ENCODE data around the gene PALLD.
"Not testable (repeated sequence)": the region's sequence is repeated elsewhere in the genome, so short reads cannot be mapped to it uniquely, and the experiment has no call there.

PALLD gene

DNA sequence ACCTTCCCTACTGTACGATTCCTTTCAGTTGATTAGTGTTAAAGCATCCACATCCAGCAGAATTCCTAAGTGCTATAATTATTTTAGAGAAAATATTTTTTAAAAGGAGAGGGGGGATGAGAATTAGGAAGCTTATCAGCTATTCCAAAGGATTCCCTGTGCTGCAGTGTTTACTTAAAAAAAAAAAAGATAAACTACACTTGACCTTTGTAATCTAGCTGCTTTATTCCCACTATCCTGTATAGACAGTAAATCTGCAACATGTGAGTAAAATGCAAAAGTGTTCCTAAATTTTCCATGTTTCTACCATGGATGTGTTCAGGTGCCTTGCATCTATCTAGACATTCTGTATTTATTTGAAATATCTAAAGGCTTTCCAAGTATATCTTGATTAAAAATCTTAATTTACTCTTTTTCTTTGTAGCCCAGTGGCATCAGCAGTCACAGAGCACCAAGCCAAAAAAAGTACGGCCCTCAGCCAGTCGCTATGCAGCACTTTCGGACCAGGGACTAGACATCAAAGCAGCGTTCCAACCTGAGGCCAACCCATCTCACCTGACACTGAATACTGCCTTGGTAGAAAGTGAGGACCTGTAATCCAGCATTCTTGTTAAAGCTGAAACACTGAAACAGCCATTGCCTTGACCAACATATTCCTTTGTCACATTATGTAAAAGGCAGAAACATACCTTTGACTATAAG lies 429.1 kb downstream of the PALLD start:
- no peak for DNase-seq

DNA sequence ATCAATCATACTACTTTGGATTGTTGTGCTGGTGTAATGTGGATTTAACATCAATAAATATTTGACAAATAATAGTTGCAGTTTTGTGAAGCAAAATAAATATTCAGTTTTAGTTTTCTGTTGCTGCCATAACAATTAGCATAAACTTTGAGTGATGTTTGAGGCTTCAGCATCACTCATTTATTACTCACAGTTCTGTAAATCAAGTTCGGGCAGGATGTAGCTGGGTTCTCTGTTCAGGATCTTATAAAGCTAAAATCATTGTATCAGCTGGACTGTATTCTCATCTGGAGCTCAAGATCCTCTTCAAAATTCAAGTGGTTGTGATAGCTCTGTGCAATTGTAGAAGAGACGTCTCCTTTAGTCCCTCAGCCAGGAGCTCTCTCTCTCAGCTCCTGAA lies 431.5 kb downstream of the PALLD start:
- no peak for DNase-seq

DNA sequence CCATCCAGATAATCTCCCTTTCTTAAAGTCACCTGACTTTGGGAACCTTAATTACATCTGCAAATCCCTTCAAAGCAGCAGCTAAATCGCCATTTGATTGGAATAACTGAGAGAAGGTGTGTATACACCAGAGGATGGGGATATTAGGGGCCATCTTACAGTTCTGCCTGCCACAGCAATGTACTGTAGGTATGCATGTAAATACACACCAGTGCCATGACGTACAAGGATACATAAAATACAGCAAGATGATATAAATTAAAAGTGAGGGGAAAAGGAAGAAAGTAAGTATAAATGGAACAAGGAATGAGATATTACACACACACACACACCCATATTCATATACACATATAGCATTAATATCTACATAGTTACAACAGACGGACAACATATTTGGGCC lies 432.0 kb downstream of the PALLD start:
- no peak for DNase-seq

DNA sequence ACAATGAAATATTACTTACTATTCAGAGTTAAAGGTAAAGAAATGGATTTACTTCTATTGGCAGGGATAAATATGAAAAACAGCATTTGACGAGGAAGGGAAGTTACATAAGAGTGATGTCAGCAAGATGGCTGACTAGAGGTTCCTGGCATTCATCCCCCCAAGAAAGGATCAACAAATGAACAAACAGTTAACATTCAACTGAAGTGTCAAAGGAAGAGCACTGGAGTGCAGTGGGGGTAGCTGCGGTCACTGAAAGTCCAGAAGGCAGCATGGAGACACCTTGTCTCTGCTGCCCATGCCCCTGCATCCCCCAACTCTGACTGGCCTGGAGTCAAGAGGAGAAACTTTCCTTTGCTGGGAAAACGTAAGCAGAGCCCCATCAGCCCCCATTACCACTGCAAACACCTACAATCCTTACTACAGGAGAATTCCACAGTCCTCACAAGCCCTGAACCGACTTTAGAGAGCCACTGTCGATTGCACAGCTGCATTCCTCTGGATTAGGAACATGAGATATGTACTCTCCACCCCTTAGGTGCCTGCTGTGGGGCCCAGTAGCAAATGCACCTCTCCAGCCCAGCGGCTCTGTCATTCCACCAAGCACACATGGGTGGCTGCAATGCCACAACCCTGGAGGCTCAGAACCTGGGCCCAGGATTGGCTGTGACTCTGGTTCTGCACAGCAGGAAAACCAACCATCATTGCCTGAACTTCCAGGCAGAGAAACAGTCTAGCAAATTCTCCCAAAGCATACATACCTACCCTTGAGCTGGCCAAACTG lies 433.8 kb downstream of the PALLD start:
- DNase-seq = no peak

DNA sequence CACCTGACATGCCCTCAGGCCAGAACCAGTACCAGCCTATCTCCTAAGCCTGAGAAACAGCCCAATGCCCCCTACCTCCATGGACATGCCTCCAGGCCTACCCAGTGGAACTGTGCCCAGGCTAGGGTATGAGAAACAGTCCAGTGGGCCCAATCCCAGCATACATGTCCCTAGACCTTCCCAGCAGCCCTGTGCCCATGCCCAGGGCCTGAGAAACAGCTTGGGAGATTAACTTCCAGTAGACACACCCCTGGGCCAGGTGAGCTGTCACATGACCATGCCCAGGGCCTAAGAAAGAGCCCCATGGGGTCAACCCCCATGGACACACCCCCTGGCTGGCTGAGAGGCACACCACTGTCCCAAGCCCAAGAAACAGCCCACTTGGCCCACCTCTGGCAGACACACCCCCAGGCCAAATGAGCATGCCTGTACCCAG lies 434.4 kb downstream of the PALLD start:
- no peak for DNase-seq

DNA sequence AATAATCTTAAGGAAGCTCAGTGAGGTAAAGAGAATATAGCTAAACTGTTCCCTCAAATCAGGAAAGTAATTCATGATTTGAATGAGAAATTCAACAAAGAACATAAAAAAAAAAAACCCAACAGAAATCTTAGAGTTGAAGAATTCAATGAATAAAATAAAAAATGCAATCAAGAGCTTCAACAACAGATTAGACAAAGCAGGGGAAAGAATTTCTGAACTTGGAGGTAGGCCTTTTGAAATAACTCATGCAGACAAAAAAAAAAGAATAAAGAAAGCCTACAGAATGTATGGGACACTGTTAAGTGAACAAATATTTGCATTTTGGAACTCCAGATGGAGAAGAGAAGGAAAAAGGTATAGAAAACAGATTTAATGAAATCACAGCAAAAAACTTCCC lies 435.3 kb downstream of the PALLD start:
- DNase-seq = no peak

DNA sequence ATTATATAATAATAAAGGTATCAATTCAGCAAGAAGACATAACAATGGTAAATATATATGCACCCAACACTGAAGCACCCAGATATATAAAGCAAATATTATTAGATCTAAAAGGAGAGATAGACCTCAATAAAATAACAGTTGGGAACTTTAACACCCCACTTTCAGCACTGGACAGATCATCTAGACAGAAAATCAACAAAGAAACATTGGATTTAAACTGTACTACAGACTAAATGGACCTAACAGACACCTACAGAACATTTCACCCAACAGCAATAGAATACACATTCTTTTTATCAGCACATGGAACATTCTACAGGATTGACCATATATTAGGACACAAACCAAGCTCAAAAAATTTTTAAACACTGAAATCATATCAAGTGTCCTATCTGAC lies 436.6 kb downstream of the PALLD start:
- no peak for DNase-seq

DNA sequence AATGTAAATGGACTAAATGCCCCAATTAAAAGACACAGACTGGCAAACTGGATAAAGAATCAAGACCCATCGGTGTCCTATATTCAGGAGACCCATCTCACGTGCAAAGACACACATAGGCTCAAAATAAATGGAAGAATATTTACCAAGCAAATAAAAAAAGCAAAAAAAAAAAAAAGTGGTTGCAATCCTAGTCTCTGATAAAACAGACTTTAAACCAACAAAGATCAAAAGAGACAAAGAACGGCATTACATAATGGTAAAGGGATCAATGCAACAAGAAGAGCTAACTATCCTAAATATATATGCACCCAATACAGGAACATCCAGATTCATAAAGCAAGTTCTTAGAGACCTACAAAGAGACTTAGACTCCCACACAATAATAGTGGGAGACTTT lies 440.6 kb downstream of the PALLD start:
- not testable (repeated sequence) for DNase-seq

DNA sequence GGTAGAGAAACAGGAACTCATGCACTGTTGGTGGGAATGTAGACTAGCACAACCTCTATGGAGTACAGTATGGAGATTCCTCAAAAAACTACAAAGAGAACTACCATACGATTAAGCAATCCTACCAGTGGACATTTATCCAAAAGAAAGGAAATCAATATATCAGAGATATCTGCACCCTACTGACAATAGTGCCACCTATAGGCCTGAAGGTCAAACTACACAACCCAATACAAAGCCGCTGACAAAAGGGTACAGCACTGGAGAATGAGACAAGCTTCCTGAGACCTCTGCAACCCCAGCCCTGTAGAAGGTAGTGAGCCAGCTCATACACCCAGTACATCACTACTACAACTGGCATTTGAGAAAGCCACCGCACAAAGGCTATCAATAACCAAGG lies 446.1 kb downstream of the PALLD start:
- DNase-seq = no peak

DNA sequence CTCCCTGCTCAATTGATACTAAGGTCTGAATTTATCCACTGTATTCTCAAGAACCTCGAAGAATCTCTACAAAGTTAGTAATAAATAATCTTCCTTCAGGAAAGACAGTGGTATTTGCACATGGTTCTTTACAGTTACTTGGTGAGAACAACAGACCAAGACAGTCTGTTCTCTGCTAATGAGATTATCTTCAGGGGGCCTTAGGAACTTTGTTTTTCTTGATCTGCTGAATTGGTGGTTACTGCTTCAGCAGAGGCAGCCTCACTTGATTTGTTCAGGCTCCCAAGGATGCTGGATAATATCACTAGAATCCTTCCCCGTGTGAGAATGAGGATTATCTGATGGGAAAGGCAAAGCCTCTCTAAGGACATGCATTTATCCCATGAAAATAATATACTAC lies 448.4 kb downstream of the PALLD start:
- DNase-seq = no peak

DNA sequence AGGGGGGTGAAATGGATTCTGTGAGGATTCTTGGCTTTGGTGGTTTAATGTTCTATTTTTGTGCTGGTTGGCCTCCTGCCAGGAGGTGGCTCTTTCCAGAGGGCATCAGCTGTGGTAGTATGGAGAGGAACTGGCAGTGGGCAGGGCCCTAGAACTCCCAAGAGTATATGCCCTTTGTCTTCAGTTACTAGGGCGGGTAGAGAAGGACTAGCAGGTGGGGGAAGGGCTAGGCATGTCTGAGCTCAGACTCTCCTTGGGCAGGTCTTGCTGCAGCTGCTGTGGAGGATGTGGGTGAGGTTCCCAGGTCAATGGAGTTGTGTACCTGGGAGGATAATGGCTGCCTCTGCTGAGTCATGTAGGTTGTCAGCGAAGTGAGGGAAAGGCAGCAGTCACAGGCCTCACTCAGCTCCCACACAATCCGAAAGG lies 456.0 kb downstream of the PALLD start:
- DNase-seq = not testable (repeated sequence)

DNA sequence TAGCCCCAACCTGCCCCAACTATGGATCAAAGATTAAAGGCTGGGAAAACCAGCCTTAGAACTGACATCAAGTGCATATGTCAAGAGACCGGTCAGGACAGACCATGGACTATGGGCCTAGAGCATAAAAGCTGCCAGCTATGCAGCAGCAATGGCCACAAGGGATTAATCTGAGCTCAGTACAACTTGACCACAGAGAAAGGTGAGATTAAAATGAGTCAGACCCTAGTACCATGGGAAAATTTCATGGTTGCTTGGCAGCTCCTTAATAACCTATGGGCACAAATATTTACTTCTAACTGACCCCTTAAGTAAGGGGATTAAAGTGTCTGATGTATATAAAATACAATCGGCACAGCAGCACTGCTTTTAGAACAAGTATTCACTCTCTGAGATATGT lies 458.8 kb downstream of the PALLD start:
- DNase-seq = no peak

DNA sequence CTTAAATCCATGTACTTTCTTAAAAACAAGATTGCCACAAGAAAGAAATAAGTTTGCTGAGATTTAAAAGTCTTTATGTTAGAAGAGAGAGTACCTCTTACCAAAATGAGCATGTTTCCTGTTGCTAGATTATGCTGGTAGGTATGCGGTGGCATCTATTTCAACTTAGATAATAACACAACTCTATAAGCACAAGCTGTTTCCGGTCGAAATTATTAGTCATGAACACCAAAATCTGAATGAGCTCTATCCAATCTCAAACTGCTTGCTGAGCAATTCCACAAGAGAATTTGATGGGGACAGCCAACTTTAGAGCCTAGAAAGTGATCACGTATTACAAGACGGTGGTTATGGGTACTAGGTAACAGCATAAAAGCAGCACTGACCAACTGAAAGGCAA lies 463.9 kb downstream of the PALLD start:
- DNase-seq = no peak

DNA sequence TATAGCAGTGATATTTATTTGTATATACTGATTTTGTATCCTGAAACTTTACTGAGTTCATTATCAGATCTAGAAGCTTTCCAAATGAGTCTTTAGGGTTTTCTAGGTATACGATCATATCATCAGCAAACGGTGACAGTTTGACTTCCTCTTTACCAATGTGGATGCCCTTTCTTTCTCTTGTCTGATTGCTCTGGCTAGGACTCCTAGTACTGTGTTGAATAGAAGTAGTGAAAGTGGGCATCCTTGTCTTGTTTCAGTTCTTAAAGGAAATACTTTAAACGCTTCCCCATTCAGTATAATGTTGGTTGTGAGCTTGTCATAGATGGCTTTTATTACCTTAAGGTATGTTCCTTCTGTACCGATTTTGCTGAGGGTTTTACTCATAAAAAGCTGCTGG lies 475.7 kb downstream of the PALLD start:
- no peak for DNase-seq

All from central memory CD4-positive, alpha-beta T cell (primary cell).